DOHH2 (cell line): Measurements from ENCODE around the gene TRIM56.
"Not testable (repeated sequence)": the region's sequence is repeated elsewhere in the genome, so short reads cannot be mapped to it uniquely, and the experiment has no call there.

ENCODE experiments used
- H3F3A ChIP-seq: fragments of 200-600 bp; sonication (generic), shearing (Covaris generic); 2 replicates; pipeline ENCODE4 v1.6.0; 2016; ENCODE audit warnings: antibody characterized with exemption, mild to moderate bottlenecking; ENCODE audit not compliant: control insufficient read depth, insufficient read depth
- H3K27ac ChIP-seq: fragments of 200-600 bp; sonication (generic); 2 replicates; pipeline ENCODE4 v1.5.1; 2014; ENCODE audit warnings: low read depth, mild to moderate bottlenecking, low read length, moderate library complexity
- H3K27me3 ChIP-seq: fragments of 200-600 bp; sonication (generic); 2 replicates; pipeline ENCODE4 v1.6.1; 2014; ENCODE audit warnings: mild to moderate bottlenecking, low read length, mixed read lengths; ENCODE audit not compliant: control insufficient read depth
- H3K36me3 ChIP-seq: fragments of 200-600 bp; sonication (generic); 2 replicates; pipeline ENCODE4 v1.6.1; 2014; ENCODE audit warnings: mild to moderate bottlenecking, low read length, moderate library complexity, mixed read lengths; ENCODE audit not compliant: control insufficient read depth
- H3K4me1 ChIP-seq: fragments of 200-600 bp; sonication (generic); 2 replicates; pipeline ENCODE4 v1.6.1; 2014; ENCODE audit warnings: mild to moderate bottlenecking, low read length, mixed read lengths; ENCODE audit not compliant: control insufficient read depth
- H3K4me2 ChIP-seq: fragments of 200-600 bp; sonication (generic); 2 replicates; pipeline ENCODE4 v1.6.0; 2014; ENCODE audit warnings: mild to moderate bottlenecking, low read length, moderate library complexity
- H3K4me3 ChIP-seq: fragments of 200-600 bp; sonication (generic); 2 replicates; pipeline ENCODE4 v1.5.1; 2014; ENCODE audit warnings: mild to moderate bottlenecking, low read length, mixed read lengths
- H3K79me2 ChIP-seq: fragments of 200-600 bp; sonication (generic); 2 replicates; pipeline ENCODE4 v1.6.1; 2014; ENCODE audit warnings: mild to moderate bottlenecking, low read length, mixed read lengths; ENCODE audit not compliant: control insufficient read depth
- H3K9me2 ChIP-seq: fragments of 200-600 bp; sonication (generic); replicated peaks from 2 replicates; pipeline ENCODE4 v1.6.1; 2014; ENCODE audit warnings: mild to moderate bottlenecking, low read length, mixed read lengths; ENCODE audit not compliant: control insufficient read depth
- H3K9me3 ChIP-seq: fragments of 200-600 bp; sonication (generic); 2 replicates; pipeline ENCODE4 v1.6.1; 2014; ENCODE audit warnings: antibody characterized with exemption, low read length, mixed read lengths; ENCODE audit not compliant: control insufficient read depth, insufficient read depth
- H4K20me1 ChIP-seq: fragments of 200-600 bp; sonication (generic); 2 replicates; pipeline ENCODE4 v1.6.0; 2014; ENCODE audit warnings: low read depth, mild to moderate bottlenecking, antibody characterized with exemption, low read length, moderate library complexity; ENCODE audit not compliant: control insufficient read depth, insufficient read depth
- CTCF ChIP-seq: fragments of 200-600 bp; sonication (generic); IDR thresholded peaks from one replicate; pipeline ENCODE4 v1.5.1; 2014; ENCODE audit warnings: antibody characterized with exemption, mild to moderate bottlenecking, low read depth, low read length; ENCODE audit not compliant: poor library complexity, severe bottlenecking
- EZH2phosphoT487 ChIP-seq: fragments of 200-600 bp; sonication (generic); IDR thresholded peaks from 2 replicates; pipeline ENCODE4 v1.6.1; 2017; ENCODE audit warnings: borderline replicate concordance, mild to moderate bottlenecking, antibody characterized with exemption, low read length, moderate library complexity, mixed read lengths

The TRIM56 gene

GRCh38 chr7:101112233-101112632, 27.0 kb downstream of the TRIM56 start:
- no peak overlapping the region for H3K4me3 ChIP-seq
- no peak overlapping the region for H3K27ac ChIP-seq
- H3K4me1 ChIP-seq = peaks cover 5% of the 10 kb centered on the region; the same call in 1 of the 2 replicates
- no peaks in the 10 kb centered on the region for H3K36me3 ChIP-seq
- no peaks in the 10 kb centered on the region for H3K9me2 ChIP-seq
- no peaks in the 10 kb centered on the region for H3K79me2 ChIP-seq
- no peaks in the 10 kb centered on the region for H3F3A ChIP-seq
- peaks cover 24% of the 10 kb centered on the region for H3K27me3 ChIP-seq
- H4K20me1 ChIP-seq = no peaks in the 10 kb centered on the region
- H3K9me3 ChIP-seq = no peaks in the 10 kb centered on the region
- TF ChIP-seq EZH2phosphoT487 (no peak), CTCF (no peak)
- H3K4me2 ChIP-seq = no peak overlapping the region

- H3K27me3 ChIP-seq = peaks cover 16% of the 10 kb centered on the region
- not testable (repeated sequence) for H3K4me2 ChIP-seq, H3K9me3 ChIP-seq, H3F3A ChIP-seq, H3K27ac ChIP-seq, H3K36me3 ChIP-seq, H3K4me3 ChIP-seq, H4K20me1 ChIP-seq, H3K79me2 ChIP-seq, H3K4me1 ChIP-seq, H3K9me2 ChIP-seq
Observed at GRCh38 chr7:101113140-101113539, 27.9 kb downstream of the TRIM56 start.

- H3K79me2 ChIP-seq = no peaks in the 10 kb centered on the region
- H3K27me3 ChIP-seq = peaks cover 9% of the 10 kb centered on the region
- no peaks in the 10 kb centered on the region for H3K9me3 ChIP-seq
- no peak overlapping the region for H3K4me2 ChIP-seq
- H3K36me3 ChIP-seq = no peaks in the 10 kb centered on the region
- no peak overlapping the region for H3K4me3 ChIP-seq
- no peaks in the 10 kb centered on the region for H4K20me1 ChIP-seq
- no peaks in the 10 kb centered on the region for H3F3A ChIP-seq
- no peak overlapping the region for H3K27ac ChIP-seq
- TF ChIP-seq CTCF (no peak), EZH2phosphoT487 (no peak)
- H3K9me2 ChIP-seq = no peaks in the 10 kb centered on the region
- H3K4me1 ChIP-seq = no peaks in the 10 kb centered on the region; the same call in 1 of the 2 replicates
Observed at GRCh38 chr7:101113836-101114235, 28.6 kb downstream of the TRIM56 start.

GRCh38 chr7:101114492-101114891, 29.2 kb downstream of the TRIM56 start:
- H3K4me2 ChIP-seq = no peak overlapping the region
- no peaks in the 10 kb centered on the region for H3F3A ChIP-seq
- no peaks in the 10 kb centered on the region for H3K9me3 ChIP-seq
- no peaks in the 10 kb centered on the region for H3K79me2 ChIP-seq
- no peaks in the 10 kb centered on the region for H3K36me3 ChIP-seq
- TF ChIP-seq EZH2phosphoT487 (no peak), CTCF (no peak)
- H3K4me1 ChIP-seq = no peaks in the 10 kb centered on the region
- no peak overlapping the region for H3K4me3 ChIP-seq
- no peaks in the 10 kb centered on the region for H4K20me1 ChIP-seq
- peaks cover 5% of the 10 kb centered on the region; the same call in 1 of the 2 replicates for H3K27me3 ChIP-seq
- H3K27ac ChIP-seq = no peak overlapping the region
- H3K9me2 ChIP-seq = no peaks in the 10 kb centered on the region
